Omental fat pad (tissue), 4 donors: Measurements from ENCODE around the gene ZFAND5. TPM values are rescaled to one million over a fixed set of nuclear protein-coding genes. Genes with fewer than 3 reads are reported as not detected.

ENCODE experiments used
- ATAC-seq: fragments of 150-250 bp; one replicate; pipeline ENCODE4 v1.9.1; 2016; ENCODE audit warnings: mild to moderate bottlenecking, moderate library complexity; ENCODE audit not compliant: low FRiP score
- DNase-seq: peaks from one replicate; pipeline ENCODE4 v3.0.0-alpha.2; 2019; ENCODE audit warnings: low spot score
- total RNA-seq, 4 donors: library from RNA; depleted of rRNA; stranded (reverse); fragments of >200 nt; gene quantifications; one replicate each; pipeline ENCODE4 v1.1.0, GENCODE V29; 2016
- TF ChIP-seq, protein P1 (sequence below), 3 donors: fragments of 450-650 bp; IDR thresholded peaks; one replicate each; pipeline ENCODE4 v1.5.1; 2016 to 2017; ENCODE audit warnings: antibody characterized with exemption in 3 of 3, mild to moderate bottlenecking in 3 of 3, moderate library complexity in 2 of 3

The ZFAND5 gene
- total RNA-seq, 4 donors from 2014 or later, result 251 to 647 (median 378) TPM

GRCh38 chr9:72305102-72305546, 59.9 kb downstream of the ZFAND5 start:
- TF ChIP-seq, protein P1, sequence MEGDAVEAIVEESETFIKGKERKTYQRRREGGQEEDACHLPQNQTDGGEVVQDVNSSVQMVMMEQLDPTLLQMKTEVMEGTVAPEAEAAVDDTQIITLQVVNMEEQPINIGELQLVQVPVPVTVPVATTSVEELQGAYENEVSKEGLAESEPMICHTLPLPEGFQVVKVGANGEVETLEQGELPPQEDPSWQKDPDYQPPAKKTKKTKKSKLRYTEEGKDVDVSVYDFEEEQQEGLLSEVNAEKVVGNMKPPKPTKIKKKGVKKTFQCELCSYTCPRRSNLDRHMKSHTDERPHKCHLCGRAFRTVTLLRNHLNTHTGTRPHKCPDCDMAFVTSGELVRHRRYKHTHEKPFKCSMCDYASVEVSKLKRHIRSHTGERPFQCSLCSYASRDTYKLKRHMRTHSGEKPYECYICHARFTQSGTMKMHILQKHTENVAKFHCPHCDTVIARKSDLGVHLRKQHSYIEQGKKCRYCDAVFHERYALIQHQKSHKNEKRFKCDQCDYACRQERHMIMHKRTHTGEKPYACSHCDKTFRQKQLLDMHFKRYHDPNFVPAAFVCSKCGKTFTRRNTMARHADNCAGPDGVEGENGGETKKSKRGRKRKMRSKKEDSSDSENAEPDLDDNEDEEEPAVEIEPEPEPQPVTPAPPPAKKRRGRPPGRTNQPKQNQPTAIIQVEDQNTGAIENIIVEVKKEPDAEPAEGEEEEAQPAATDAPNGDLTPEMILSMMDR (IDR thresholded peaks at IDR 0.05), result no peak
- ATAC-seq (peak; percentile 100), DNase-seq (peak; percentile 59)

DNA sequence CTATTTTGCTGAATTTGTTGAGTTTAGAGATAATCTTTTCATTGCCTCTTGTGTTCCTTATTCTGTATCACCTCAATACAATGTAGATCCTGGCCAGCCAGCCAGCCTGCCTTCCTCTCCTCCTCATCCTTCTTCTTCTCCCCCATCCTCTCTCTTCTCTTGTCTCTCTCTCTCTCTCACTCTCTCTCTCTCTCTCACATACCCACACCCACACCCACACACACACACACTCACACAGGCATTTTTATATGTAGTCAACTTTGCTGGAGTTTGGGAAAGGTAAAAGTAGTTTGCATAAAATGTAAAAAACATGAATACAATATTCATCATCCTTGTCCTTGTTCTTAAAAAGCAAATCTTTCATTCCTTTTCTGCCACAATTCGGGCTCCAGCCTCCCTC, 60.5 kb downstream of the ZFAND5 start:
- ATAC-seq (no peak), DNase-seq (no peak)
- TF ChIP-seq, protein P1 (IDR thresholded peaks at IDR 0.05), result no peak

Other genes starting within 250 kb of the ZFAND5 start
- not detected for gene GDA, start 215.8 kb downstream of the ZFAND5 start, total RNA-seq
- gene TMC1, start 156.4 kb upstream of the ZFAND5 start, total RNA-seq, result under 1 TPM in 3 of 4 donors, not detected in 1; 0.12 to 0.56 (median 0.13) TPM